HG03103 (cell line): ENCODE data around the gene RHOXF2.
"Not testable (repeated sequence)": the region's sequence is repeated elsewhere in the genome, so short reads cannot be mapped to it uniquely, and the experiment has no call there.

Experiments used
- ATAC-seq: cut with Tn5 transposase; IDR thresholded peaks from one replicate; pipeline ENCODE4 v1.9.1; 2021; ENCODE audit warnings: low read depth; ENCODE audit not compliant: unreplicated experiment

RHOXF2 gene

DNA sequence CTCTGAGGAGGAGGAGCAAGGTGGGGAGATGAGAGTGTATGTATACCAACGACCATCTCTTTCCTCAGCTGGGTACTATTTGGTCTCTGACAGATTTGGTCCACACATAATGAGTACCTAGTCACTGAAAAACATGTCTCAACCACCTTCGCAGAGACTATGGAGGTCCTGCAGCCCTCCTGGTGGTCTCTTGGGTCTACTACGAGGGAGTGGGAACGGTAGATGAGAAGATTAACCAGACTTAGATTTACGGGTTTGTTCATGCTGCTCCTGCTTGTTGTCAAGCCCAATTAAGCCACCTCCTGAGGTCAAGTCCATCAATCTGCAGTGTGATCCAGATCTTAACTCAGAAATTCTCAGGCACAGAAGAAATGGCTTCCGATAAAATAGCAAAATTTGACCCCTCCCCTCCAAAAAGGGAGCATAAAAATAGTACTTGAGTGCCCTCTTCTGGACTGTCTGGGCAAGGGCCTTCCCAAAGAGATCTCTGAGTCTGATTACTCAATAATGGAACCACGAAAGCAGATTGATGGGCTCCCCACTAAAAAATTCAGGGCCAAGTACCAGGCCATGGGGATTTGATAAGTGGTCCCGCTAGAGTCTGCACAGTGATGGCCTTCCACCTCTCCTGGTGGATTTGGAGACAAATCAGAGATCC, 38.3 kb downstream of the RHOXF2 start:
- ATAC-seq: not testable (repeated sequence)

DNA sequence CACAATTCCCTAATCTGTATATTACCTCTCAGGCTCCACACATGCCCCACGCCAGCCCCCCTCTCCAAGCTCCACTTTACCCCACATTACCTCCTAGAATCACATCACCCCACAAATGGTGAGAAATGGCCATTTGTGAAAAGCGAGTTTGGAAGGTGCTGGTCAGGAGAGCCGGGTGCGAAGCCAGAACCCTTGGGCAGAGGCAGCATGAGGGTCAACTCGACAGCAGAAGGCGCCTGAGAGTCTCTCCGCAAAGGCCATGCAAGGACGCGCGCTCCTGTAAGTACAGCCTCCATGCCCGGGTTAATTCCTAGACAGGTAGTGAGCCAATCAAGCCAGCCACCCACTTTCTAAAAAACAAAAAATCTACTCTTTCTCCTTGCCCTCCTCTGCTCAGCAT, 42.4 kb downstream of the RHOXF2 start:
- ATAC-seq: no peak

GRCh38 chrX:120205816-120206753, 47.7 kb downstream of the RHOXF2 start:
- ATAC-seq: no peak

DNA sequence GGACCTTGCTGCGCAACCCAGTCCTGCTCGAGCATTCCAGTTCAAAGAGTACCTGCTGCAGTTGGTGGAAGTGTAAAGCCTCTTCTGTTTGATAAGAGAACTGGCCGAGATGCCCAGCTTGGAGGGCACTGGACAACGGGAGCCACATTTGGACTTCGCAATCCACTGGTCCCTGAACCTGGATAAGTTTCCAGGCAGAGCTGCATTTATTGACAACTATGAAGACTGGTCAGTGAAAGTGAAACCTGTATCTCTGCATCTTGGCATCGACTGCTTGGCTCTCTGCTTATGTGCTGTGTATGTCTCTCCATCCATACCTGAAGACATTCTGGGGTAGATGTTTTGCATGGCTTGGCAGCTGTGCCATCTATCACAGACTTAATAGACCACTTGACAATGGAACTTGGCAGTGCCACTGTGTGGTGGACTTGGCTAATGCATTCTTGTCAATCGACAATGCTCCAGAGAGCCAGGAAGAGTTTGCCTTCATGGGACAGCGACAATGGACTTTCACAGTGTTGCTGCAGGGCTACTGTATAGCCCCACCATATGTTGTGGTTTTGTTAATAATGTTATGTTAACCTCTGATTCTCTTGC, 48.7 kb downstream of the RHOXF2 start:
- no peak for ATAC-seq

- ATAC-seq: no peak
Observed at GRCh38 chrX:120213438-120214265, 55.2 kb downstream of the RHOXF2 start.
